HepG2 (cell line): Measurements from ENCODE around the gene ANXA6. TPM values are rescaled to one million over a fixed set of nuclear protein-coding genes. Genes with fewer than 3 reads are reported as not detected.

ENCODE experiments used
- ATAC-seq: fragments of 200-7000 bp; cut with Tn5 transposase; 3 replicates; pipeline ENCODE4 v1.9.1; 2020; ENCODE audit warnings: mild to moderate bottlenecking, moderate library complexity
- BruUV-seq: library from RNA; stranded (reverse); fragments of 400-500 nt; replicated peaks from 2 replicates; lab custom pipeline; 2021; lab: Mats Ljungman, UMichigan
- CTCF ChIA-PET: fragments of 300-600 bp; formaldehyde crosslinking; extraction: SDS; loops from one replicate; lab custom pipeline; 2021; ENCODE audit warnings: low total read pairs, inconsistent platforms, low intra/inter-chr PET ratio; lab: Yijun Ruan, JAX
- POLR2A ChIA-PET: fragments of 350-600 bp; sonication (Branson Sonifier 250); formaldehyde crosslinking; loops from one replicate; lab custom pipeline; 2020; ENCODE audit warnings: antibody characterized with exemption, inconsistent platforms; lab: Yijun Ruan, JAX
- DNase-seq: peaks from one replicate; pipeline ENCODE4 v3.0.0-alpha.2; 2015; ENCODE audit warnings: low spot score
- FAIRE-seq: peaks from 3 replicates; lab custom pipeline; 2011; peaks lifted over from hg19 to GRCh38; lab: Jason Lieb, UNC
- H2AFZ ChIP-seq: one replicate; pipeline ENCODE4 v1.6.1; 2011; ENCODE audit warnings: low read length, inconsistent platforms
- H3K27ac ChIP-seq: fragments of 300-600 bp; 3 replicates; pipeline ENCODE4 v1.8.0; 2011; ENCODE audit warnings: mixed run types, mild to moderate bottlenecking, mixed read lengths, low read length, inconsistent platforms; ENCODE audit not compliant: insufficient read depth; ENCODE audit errors: extremely low read length
- H3K27me3 ChIP-seq, 2 experiments: fragments of 200-600 bp in 1 of 2; 2 replicates in 1 of 2; 3 replicates in 1 of 2; pipeline versions ENCODE4 v1.6.0 to v1.8.0; 2011; ENCODE audit warnings: low read length in 2 of 2, mild to moderate bottlenecking in 2 of 2, moderate library complexity in 2 of 2, inconsistent platforms in 1 of 2; ENCODE audit not compliant: insufficient read depth in 2 of 2, control insufficient read depth in 1 of 2
- H3K36me3 ChIP-seq, 2 experiments: fragments of 200-600 bp in 1 of 2; replicated peaks in 1 of 2; 2 replicates in 1 of 2; 3 replicates in 1 of 2; pipeline versions ENCODE4 v1.5.1 to v1.8.0; 2011; ENCODE audit warnings: low read length in 2 of 2, inconsistent platforms in 1 of 2; ENCODE audit not compliant: insufficient read depth in 2 of 2, control insufficient read depth in 1 of 2
- H3K4me1 ChIP-seq: 2 replicates; pipeline ENCODE4 v1.5.1; 2012; ENCODE audit warnings: low read length, inconsistent platforms; ENCODE audit not compliant: insufficient read depth
- H3K4me2 ChIP-seq: 2 replicates; pipeline ENCODE4 v1.6.0; 2011; ENCODE audit warnings: low read depth, low read length, inconsistent platforms
- H3K4me3 ChIP-seq, 3 experiments: fragments of 200-600 bp in 1 of 3; sonication (generic), shearing (Covaris generic) in 1 of 3; replicated peaks in 1 of 3; 2 replicates each; pipeline ENCODE4 v1.5.1; 2011 to 2016; ENCODE audit warnings: low read length in 3 of 3, inconsistent platforms in 2 of 3, low read depth in 2 of 3, mild to moderate bottlenecking in 2 of 3, control low read depth in 1 of 3, mixed read lengths in 1 of 3; ENCODE audit not compliant: insufficient read depth in 1 of 3
- H3K79me2 ChIP-seq: one replicate; pipeline ENCODE4 v1.6.1; 2011; ENCODE audit warnings: low read length, inconsistent platforms; ENCODE audit not compliant: insufficient read depth
- H3K9ac ChIP-seq: 2 replicates; pipeline ENCODE4 v1.6.0; 2011; ENCODE audit warnings: mild to moderate bottlenecking, low read depth, low read length, inconsistent platforms; ENCODE audit not compliant: insufficient read depth
- H3K9me3 ChIP-seq: 2 replicates; pipeline ENCODE4 v1.5.1; 2012; ENCODE audit warnings: mild to moderate bottlenecking, low read length
- H4K20me1 ChIP-seq: 2 replicates; pipeline ENCODE4 v1.6.0; 2011; ENCODE audit warnings: inconsistent platforms, mild to moderate bottlenecking, low read length, moderate library complexity; ENCODE audit not compliant: insufficient read depth
- DZIP1 ChIP-seq: sonication (generic); formaldehyde crosslinking; IDR thresholded peaks from 2 replicates; pipeline ENCODE4 v1.5.0; 2020; ENCODE audit warnings: mild to moderate bottlenecking, missing genetic modification reagents
- GFI1 ChIP-seq: sonication (generic); formaldehyde crosslinking; IDR thresholded peaks from 2 replicates; pipeline ENCODE4 v1.5.0; 2020; ENCODE audit warnings: missing genetic modification reagents, mild to moderate bottlenecking, borderline replicate concordance
- HNRNPLL ChIP-seq: fragments of 200-400 bp; formaldehyde crosslinking; IDR thresholded peaks from 2 replicates; pipeline ENCODE4 v1.6.1; 2017; ENCODE audit warnings: mild to moderate bottlenecking, low read depth, low read length; ENCODE audit not compliant: poor library complexity, severe bottlenecking
- PHF8 ChIP-seq: sonication (generic); formaldehyde crosslinking; IDR thresholded peaks from 2 replicates; pipeline ENCODE4 v1.5.0; 2020; ENCODE audit warnings: missing genetic modification reagents
- POLR2A ChIP-seq, 2 experiments: IDR thresholded peaks; 2 replicates each; pipeline ENCODE4 v1.6.1; 2011; ENCODE audit warnings: low read depth in 2 of 2, low read length in 2 of 2, mild to moderate bottlenecking in 1 of 2, moderate library complexity in 1 of 2; ENCODE audit not compliant: insufficient read depth in 1 of 2
- POLR2AphosphoS5 ChIP-seq: IDR thresholded peaks from 2 replicates; pipeline ENCODE4 v1.6.1; 2012; ENCODE audit warnings: low read depth, low read length
- TAF15 ChIP-seq: fragments of 200-400 bp; formaldehyde crosslinking; IDR thresholded peaks from one replicate; pipeline ENCODE4 v1.6.1; 2018; ENCODE audit warnings: mild to moderate bottlenecking, low read depth, low read length; ENCODE audit not compliant: poor library complexity, severe bottlenecking
- ZNF746 ChIP-seq: sonication (generic); formaldehyde crosslinking; IDR thresholded peaks from 2 replicates; pipeline ENCODE4 v1.8.0; 2022; ENCODE audit warnings: mild to moderate bottlenecking, missing genetic modification reagents
- ZNF773 ChIP-seq: sonication (generic); formaldehyde crosslinking; IDR thresholded peaks from 2 replicates; pipeline ENCODE4 v1.4.0; 2020; ENCODE audit warnings: missing genetic modification reagents, borderline replicate concordance
- WGBS: methylation state at CpG from one replicate; pipeline ENCODE4 v1.1.6; 2017; ENCODE audit warnings: low lambda C conversion rate; 5-methylcytosine and 5-hydroxymethylcytosine counted together
- in situ Hi-C: cut with HindIII; loops from 2 replicates; pipeline ENCODE4 v1.10.0; 2017; ENCODE audit warnings: low pct_unique_long_range_greater_than_20kb; ENCODE audit not compliant: extremely low pct_ligation_motif_present
- intact Hi-C: fragments of 100-400 bp; cut with micrococcal nuclease; formaldehyde crosslinking; loops from one replicate; pipeline ENCODE4 v1.10.0; 2022; ENCODE audit not compliant: unreplicated experiment
- polyA plus RNA-seq, 8 experiments: library from polyadenylated mRNA; depleted of rRNA in 3 of 8; stranded (reverse) in 7 of 8; unstranded in 1 of 8; fragments of >200 nt; fragmentation: Illumina TruSeq in 4 of 8; extraction: Trizol in 4 of 8; gene quantifications; 2 replicates each; pipeline versions ENCODE4 v1.2.1 to v1.2.3, GENCODE V29; 2011 to 2016; ENCODE audit warnings: low read depth in 4 of 8, missing spikeins in 1 of 8, mixed read lengths in 1 of 8; ENCODE audit not compliant: insufficient read depth in 1 of 8
- total RNA-seq, 5 experiments: library from RNA; depleted of rRNA; stranded (reverse); fragments of >200 nt; fragmentation: Illumina TruSeq; extraction: Trizol; gene quantifications; 2 replicates each; pipeline ENCODE4 v1.2.3, GENCODE V29; 2016; ENCODE audit warnings: low read depth in 1 of 5

ANXA6 gene
- total and polyA plus RNA-seq, 2 of the 13 experiments (the other 11 are each of a cell fraction or from before 2014, with no cell fraction given), result 103 to 125 TPM

GRCh38 chr5:151143645-151144044 lies 13.9 kb downstream of the ANXA6 start:
- DNase-seq (no peak), FAIRE-seq (no peak)
- Histone ChIP-seq H3K27me3 (no peaks in the 10 kb centered on the region), H2AFZ (no peak overlapping the region)
- POLR2A ChIA-PET, result no interaction called here
- TF ChIP-seq PHF8 (no peak), POLR2AphosphoS5 (no peak), DZIP1 (CRISPR knock-in tag) (no peak), ZNF773 (no peak), HNRNPLL (no peak), ZNF746 (CRISPR knock-in tag) (no peak), TAF15 (no peak), POLR2A (IDR thresholded peaks at IDR 0.05; ENCODE audit: insufficient read depth in 1 of 2, low read depth in 2 of 2, low read length in 2 of 2) (no peak), GFI1 (CRISPR knock-in tag) (no peak)
- TF ChIP-seq, all 625 proteins: peak for 0
- peaks cover 11% of the 10 kb centered on the region; the same call in 1 of the 2 replicates for H3K4me1 ChIP-seq
- no peak overlapping the region for H3K9ac ChIP-seq
- ATAC-seq, result no peak
- no peaks in the 10 kb centered on the region for H3K9me3 ChIP-seq
- peaks cover 13% of the 10 kb centered on the region for H3K79me2 ChIP-seq
- no peaks in the 10 kb centered on the region; the same call in 1 of the 2 replicates for H4K20me1 ChIP-seq
- no TSS peak for BruUV-seq
- no peak overlapping the region for H3K4me2 ChIP-seq
- intact Hi-C loops (no loop called here), in situ Hi-C loops (no loop called here)
- no peak overlapping the region for H3K27ac ChIP-seq
- H3K4me3 ChIP-seq, result no peak overlapping the region
- WGBS, result 96% methylated on average over 7 of the region's 7 CpGs
- CTCF ChIA-PET, result no interaction called here
- peaks cover 16 to 69% of the 10 kb centered on the region in 2 experiments for H3K36me3 ChIP-seq
